SIG-M5 (cell line): ENCODE results near the gene SLC22A31.

ENCODE experiments used
- DNase-seq: peaks from one replicate; lab custom pipeline; 2025; lab: John Stamatoyannopoulos, UW

Gene SLC22A31

GRCh38 chr16:89216315-89217137 is 16.2 kb upstream of the SLC22A31 start:
- DNase-seq: no peak

- DNase-seq: no peak
Observed at GRCh38 chr16:89210904-89211515, 10.7 kb upstream of the SLC22A31 start.

GRCh38 chr16:89210165-89210903 is 10.0 kb upstream of the SLC22A31 start:
- no peak for DNase-seq

GRCh38 chr16:89209522-89210044 is 9.2 kb upstream of the SLC22A31 start:
- DNase-seq: no peak

- no peak for DNase-seq
Observed at GRCh38 chr16:89207993-89208392, 7.7 kb upstream of the SLC22A31 start.

- DNase-seq: no peak
Observed at GRCh38 chr16:89202422-89203215, 2.3 kb upstream of the SLC22A31 start.

GRCh38 chr16:89201439-89202377 is 1.4 kb upstream of the SLC22A31 start:
- no peak for DNase-seq

GRCh38 chr16:89200850-89201411 is 594 bp upstream of the SLC22A31 start:
- no peak for DNase-seq

GRCh38 chr16:89199241-89200123 is 855 bp downstream of the SLC22A31 start:
- DNase-seq: no peak

- no peak for DNase-seq
Observed at GRCh38 chr16:89198417-89199240, 1.7 kb downstream of the SLC22A31 start.

GRCh38 chr16:89197633-89198416 is 2.5 kb downstream of the SLC22A31 start:
- no peak for DNase-seq

- DNase-seq: no peak
Observed at GRCh38 chr16:89197033-89197632, 3.2 kb downstream of the SLC22A31 start.

GRCh38 chr16:89195521-89196171 is 4.7 kb downstream of the SLC22A31 start:
- DNase-seq: no peak

- no peak for DNase-seq
Observed at GRCh38 chr16:89194340-89195311, 5.7 kb downstream of the SLC22A31 start.

- no peak for DNase-seq
Observed at GRCh38 chr16:89193576-89194293, 6.6 kb downstream of the SLC22A31 start.
